HG03520 (cell line): Measurements from ENCODE around the gene FSTL4.
"Not testable (repeated sequence)": the region's sequence is repeated elsewhere in the genome, so short reads cannot be mapped to it uniquely, and the experiment has no call there.

Experiments used
- ATAC-seq: cut with Tn5 transposase; IDR thresholded peaks from one replicate; pipeline ENCODE4 v1.9.1; 2021; ENCODE audit warnings: mild to moderate bottlenecking, moderate library complexity; ENCODE audit not compliant: unreplicated experiment

FSTL4 gene

GRCh38 chr5:133234911-133235310 lies 377.4 kb downstream of the FSTL4 start:
- no peak for ATAC-seq

GRCh38 chr5:133234273-133234672 lies 378.1 kb downstream of the FSTL4 start:
- no peak for ATAC-seq

- no peak for ATAC-seq
Observed at GRCh38 chr5:133233616-133234015, 378.7 kb downstream of the FSTL4 start.

- ATAC-seq: no peak
Observed at GRCh38 chr5:133232911-133233310, 379.4 kb downstream of the FSTL4 start.

- no peak for ATAC-seq
Observed at GRCh38 chr5:133232435-133232834, 379.9 kb downstream of the FSTL4 start.

GRCh38 chr5:133232011-133232410 lies 380.3 kb downstream of the FSTL4 start:
- no peak for ATAC-seq

- no peak for ATAC-seq
Observed at GRCh38 chr5:133230823-133231578, 381.3 kb downstream of the FSTL4 start.

- no peak for ATAC-seq
Observed at GRCh38 chr5:133229931-133230664, 382.2 kb downstream of the FSTL4 start.

GRCh38 chr5:133228316-133228715 lies 384.0 kb downstream of the FSTL4 start:
- ATAC-seq: no peak

- no peak for ATAC-seq
Observed at GRCh38 chr5:133227897-133228296, 384.4 kb downstream of the FSTL4 start.

GRCh38 chr5:133227082-133227481 lies 385.3 kb downstream of the FSTL4 start:
- no peak for ATAC-seq

- ATAC-seq: no peak
Observed at GRCh38 chr5:133226186-133226585, 386.2 kb downstream of the FSTL4 start.

- no peak for ATAC-seq
Observed at GRCh38 chr5:133225671-133226152, 386.6 kb downstream of the FSTL4 start.

GRCh38 chr5:133222979-133223378 lies 389.4 kb downstream of the FSTL4 start:
- no peak for ATAC-seq

GRCh38 chr5:133222521-133222920 lies 389.8 kb downstream of the FSTL4 start:
- no peak for ATAC-seq

GRCh38 chr5:133222040-133222439 lies 390.3 kb downstream of the FSTL4 start:
- ATAC-seq: no peak

GRCh38 chr5:133220851-133221674 lies 391.3 kb downstream of the FSTL4 start:
- no peak for ATAC-seq

- ATAC-seq: no peak
Observed at GRCh38 chr5:133219296-133219695, 393.0 kb downstream of the FSTL4 start.

- ATAC-seq: not testable (repeated sequence)
Observed at GRCh38 chr5:133216138-133216537, 396.2 kb downstream of the FSTL4 start.

- ATAC-seq: no peak
Observed at GRCh38 chr5:133214153-133214820, 398.1 kb downstream of the FSTL4 start.

GRCh38 chr5:133205649-133206048 lies 406.7 kb downstream of the FSTL4 start:
- no peak for ATAC-seq
